Cardiac fibroblast (primary cell): Measurements from ENCODE around the gene ARF5.
"Not testable (repeated sequence)": the region's sequence is repeated elsewhere in the genome, so short reads cannot be mapped to it uniquely, and the experiment has no call there.

Source experiments
- DNase-seq, 2 donors: peaks; one replicate each; pipeline versions ENCODE4 v3.0.0 to v3.0.0-alpha.2; 2010; ENCODE audit warnings: low read depth in 2 of 2
- H3K4me3 ChIP-seq, 2 donors: replicated peaks in 1 of 2; 1 replicate in 1 of 2; 2 replicates in 1 of 2; pipeline ENCODE4 v1.5.1; 2011; ENCODE audit warnings: low read depth in 2 of 2, low read length in 2 of 2, mild to moderate bottlenecking in 2 of 2, moderate library complexity in 1 of 2
- TF ChIP-seq, protein P1 (sequence below): IDR thresholded peaks from one replicate; pipeline ENCODE4 v1.5.1; 2011; ENCODE audit warnings: low read depth, mild to moderate bottlenecking, low read length, inconsistent platforms

ARF5 gene

DNA sequence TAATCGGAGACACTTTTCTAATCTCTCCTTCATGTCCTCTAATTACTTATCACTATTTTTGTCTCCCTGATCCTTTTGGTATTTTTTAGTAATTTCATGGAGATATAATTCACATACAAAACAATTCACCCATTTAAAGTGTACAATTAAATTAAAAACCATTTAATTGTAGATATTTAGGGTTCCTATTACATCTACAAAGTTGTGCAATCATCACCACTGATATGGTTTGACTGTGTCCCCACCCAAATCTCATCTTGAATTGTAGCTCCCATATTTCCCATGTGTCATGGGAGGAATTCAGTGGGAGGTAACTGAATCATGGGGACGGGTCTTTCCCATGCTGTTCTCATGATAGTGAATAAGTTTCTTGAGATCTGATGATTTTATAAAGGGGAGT lies 31.8 kb upstream of the ARF5 start:
- H3K4me3 ChIP-seq: no peak overlapping the region
- no peak for DNase-seq
- TF ChIP-seq, protein P1, sequence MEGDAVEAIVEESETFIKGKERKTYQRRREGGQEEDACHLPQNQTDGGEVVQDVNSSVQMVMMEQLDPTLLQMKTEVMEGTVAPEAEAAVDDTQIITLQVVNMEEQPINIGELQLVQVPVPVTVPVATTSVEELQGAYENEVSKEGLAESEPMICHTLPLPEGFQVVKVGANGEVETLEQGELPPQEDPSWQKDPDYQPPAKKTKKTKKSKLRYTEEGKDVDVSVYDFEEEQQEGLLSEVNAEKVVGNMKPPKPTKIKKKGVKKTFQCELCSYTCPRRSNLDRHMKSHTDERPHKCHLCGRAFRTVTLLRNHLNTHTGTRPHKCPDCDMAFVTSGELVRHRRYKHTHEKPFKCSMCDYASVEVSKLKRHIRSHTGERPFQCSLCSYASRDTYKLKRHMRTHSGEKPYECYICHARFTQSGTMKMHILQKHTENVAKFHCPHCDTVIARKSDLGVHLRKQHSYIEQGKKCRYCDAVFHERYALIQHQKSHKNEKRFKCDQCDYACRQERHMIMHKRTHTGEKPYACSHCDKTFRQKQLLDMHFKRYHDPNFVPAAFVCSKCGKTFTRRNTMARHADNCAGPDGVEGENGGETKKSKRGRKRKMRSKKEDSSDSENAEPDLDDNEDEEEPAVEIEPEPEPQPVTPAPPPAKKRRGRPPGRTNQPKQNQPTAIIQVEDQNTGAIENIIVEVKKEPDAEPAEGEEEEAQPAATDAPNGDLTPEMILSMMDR: no peak

DNA sequence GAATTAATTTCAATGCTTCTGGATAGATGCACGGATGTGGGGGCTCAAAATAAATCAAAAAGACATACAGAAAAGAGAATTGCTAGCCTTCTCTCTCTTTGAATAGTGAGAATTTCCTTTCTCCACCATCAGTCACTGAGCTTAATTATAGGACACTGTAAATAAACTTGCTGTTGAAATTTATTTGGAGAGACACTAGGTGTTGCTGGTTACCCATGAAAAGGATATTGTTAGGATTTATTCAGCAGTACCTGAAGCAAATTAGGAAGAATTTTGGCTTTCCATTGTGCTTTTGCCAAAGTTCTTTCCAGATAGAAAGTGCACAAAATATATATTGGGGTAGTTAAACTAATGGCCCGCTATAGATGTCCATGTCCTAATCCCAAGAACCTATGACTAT lies 30.4 kb upstream of the ARF5 start:
- DNase-seq: peak; percentile 15
- H3K4me3 ChIP-seq: no peak overlapping the region
- TF ChIP-seq, protein P1: no peak

DNA sequence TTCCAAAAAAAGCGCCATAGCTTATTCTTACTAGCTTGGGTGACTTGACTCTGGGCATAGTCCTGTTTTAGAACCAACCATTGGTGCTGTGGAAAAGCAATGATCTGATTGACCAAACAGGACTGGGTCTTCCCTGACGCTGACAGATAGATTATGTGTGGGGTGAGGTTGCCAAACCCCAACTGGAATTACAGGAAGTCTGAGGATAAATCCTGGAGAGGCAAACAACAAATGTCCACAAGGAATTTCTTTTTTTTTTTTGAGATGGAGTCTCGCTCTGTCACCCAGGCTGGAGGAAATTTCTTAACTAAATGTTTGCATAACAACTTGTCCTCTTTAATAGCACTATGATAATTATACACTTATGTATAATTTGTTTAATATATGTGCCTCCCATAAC lies 22.0 kb upstream of the ARF5 start:
- TF ChIP-seq, protein P1: no peak
- no peak overlapping the region for H3K4me3 ChIP-seq
- DNase-seq: no peak

DNA sequence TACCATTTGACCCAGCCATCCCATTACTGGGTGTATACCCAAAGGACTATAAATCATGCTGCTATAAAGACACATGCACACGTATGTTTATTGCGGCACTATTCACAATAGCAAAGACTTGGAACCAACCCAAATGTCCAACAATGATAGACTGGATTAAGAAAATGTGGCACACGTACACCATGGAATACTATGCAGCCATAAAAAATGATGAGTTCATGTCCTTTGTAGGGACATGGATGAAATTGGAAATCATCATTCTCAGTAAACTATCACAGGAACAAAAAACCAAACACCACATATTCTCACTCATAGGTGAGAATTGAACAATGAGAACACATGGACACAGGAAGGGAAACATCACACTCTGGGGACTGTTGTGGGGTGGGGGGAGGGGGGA lies 20.2 kb upstream of the ARF5 start:
- not testable (repeated sequence) for H3K4me3 ChIP-seq, DNase-seq

DNA sequence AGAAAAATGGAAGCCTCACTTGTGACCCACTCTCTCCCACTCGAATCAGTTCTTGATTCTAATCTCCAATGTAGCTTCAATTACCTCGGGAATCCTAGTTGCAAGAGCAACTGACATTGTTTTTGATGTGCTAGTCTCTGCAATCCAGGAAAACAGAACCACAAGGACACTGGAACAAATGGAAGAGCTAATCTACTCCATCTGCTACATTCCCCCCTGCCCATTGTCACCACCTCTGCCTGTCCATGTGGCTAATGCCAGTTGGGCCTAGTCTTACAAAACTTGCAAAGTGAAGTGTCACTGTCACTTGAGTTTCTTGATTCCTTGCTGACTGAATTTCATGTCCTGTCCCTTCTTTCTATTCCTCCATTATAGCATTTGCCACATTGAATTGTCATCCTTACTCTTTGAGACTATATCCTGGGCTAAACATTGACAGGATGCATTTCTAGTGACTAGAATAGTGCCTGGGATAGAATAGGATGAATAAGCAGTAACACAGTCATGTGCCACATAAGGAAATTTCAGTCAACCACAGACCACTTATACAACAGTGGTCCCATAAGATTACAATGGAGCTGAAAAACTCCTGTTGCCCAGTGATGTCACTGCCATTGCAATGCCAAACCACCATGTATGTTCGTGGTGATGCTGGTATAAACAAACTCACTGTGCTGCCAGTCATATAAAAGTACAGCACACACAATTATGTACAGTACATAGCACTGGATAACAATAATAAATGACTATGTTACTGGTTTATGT lies 16.3 kb upstream of the ARF5 start:
- no peak overlapping the region for H3K4me3 ChIP-seq
- peak in 1 of 2 donors; percentile 18 for DNase-seq
- TF ChIP-seq, protein P1: no peak

DNA sequence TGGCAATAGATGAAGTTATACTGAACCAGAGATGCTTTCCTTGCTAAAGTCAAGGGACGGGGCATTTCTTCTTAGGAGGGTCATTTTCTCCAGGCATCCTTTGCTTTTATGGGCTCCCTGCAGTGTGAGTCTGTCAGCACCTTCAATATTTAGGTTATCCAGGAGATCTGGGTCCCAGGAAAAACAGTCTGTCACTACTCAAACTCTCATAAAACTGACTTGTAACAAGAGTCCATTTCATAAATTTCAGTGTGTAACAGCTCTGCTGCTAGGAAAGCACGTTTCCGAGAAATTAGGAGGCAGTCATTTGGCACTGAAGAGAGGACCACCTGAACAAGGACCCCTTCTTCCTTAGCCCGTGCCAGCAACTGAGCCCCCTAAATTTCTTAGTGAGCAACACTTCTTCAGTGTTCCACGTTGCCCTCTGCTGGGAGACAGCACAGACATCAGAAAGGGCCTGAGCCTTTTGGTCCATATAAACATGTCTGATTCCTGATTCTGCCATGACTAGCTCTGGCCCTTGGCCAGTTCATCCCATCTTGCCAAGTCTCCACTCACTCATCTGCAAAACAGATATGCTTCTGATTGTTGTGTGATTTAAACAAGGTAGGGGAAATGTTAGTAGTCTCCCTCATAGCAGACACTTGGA lies 10.1 kb upstream of the ARF5 start:
- TF ChIP-seq, protein P1: peak; percentile 15
- H3K4me3 ChIP-seq: no peak overlapping the region
- DNase-seq: peak; percentile 26 to 34

DNA sequence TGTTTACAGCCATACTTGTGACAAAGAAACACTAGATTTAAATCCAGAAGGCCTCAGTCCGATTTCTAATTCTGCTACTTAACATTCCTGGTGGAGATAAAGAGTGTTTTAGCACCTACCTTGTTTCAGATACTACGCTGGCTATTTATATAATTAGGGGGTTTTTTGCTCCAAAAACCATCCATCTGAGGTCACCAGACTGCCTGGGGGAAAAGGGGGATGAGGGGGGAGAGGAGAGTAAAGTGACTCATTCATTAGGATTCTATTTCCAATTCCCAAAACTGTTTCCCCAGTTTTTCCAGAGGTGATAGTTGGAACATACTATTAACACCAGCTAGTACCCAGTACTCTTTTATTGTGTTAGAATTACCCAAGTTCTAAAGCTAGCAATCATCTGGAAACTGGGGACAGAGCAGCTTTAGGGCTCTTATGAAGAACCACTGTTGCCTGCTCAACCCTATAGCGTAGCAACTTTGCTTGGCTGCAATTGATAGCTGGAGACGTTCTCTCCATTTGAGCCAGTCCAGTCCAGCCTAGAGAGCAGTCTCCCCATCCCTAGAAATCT lies 9.4 kb upstream of the ARF5 start:
- no peak overlapping the region for H3K4me3 ChIP-seq
- no peak for DNase-seq
- TF ChIP-seq, protein P1: no peak
